Body of pancreas (tissue), 4 donors: ENCODE data around the gene COX14.

Experiments used
- POLR2A ChIP-seq, 3 donors: fragments of 450-650 bp; IDR thresholded peaks; one replicate each; pipeline ENCODE4 v1.6.1; 2016; ENCODE audit warnings: antibody characterized with exemption in 3 of 3, mild to moderate bottlenecking in 2 of 3
- TF ChIP-seq, protein P1 (sequence below), 7 experiments: fragments of 450-650 bp in 4 of 7; fragments of 200-600 bp in 3 of 7; sonication (generic) in 3 of 7; IDR thresholded peaks; one replicate each; pipeline ENCODE4 v1.5.1; 2016 to 2019; ENCODE audit warnings: antibody characterized with exemption in 7 of 7

DNA sequence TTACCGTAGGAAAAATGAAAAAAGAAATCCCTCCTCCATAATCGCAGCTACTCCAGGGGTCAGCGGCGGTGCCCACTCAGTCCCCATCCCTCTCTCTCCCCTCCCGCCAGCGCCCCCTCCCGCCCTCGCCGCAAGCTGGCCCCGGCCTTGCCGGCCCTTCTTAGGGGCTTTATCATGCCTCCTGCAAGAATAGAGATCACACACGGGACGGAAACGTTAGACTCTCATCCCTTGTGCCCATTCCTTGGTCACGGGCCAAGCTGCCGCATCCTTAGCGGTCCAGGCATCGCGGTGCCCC lies 692 bp upstream of the COX14 start:
- TF ChIP-seq, protein P1, sequence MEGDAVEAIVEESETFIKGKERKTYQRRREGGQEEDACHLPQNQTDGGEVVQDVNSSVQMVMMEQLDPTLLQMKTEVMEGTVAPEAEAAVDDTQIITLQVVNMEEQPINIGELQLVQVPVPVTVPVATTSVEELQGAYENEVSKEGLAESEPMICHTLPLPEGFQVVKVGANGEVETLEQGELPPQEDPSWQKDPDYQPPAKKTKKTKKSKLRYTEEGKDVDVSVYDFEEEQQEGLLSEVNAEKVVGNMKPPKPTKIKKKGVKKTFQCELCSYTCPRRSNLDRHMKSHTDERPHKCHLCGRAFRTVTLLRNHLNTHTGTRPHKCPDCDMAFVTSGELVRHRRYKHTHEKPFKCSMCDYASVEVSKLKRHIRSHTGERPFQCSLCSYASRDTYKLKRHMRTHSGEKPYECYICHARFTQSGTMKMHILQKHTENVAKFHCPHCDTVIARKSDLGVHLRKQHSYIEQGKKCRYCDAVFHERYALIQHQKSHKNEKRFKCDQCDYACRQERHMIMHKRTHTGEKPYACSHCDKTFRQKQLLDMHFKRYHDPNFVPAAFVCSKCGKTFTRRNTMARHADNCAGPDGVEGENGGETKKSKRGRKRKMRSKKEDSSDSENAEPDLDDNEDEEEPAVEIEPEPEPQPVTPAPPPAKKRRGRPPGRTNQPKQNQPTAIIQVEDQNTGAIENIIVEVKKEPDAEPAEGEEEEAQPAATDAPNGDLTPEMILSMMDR (IDR thresholded peaks at IDR 0.05) = no peak
- no peak for TF ChIP-seq POLR2A (IDR thresholded peaks at IDR 0.05)
